Sigmoid colon (tissue), 4 donors: ENCODE data around the gene INPP5F.

Source experiments
- CTCF ChIP-seq, 4 experiments: fragments of 450-650 bp in 3 of 4; fragments of 200-600 bp in 1 of 4; IDR thresholded peaks; one replicate each; pipeline ENCODE4 v1.5.1; 2016 to 2019; ENCODE audit warnings: antibody characterized with exemption in 4 of 4, mild to moderate bottlenecking in 3 of 4, moderate library complexity in 2 of 4
- POLR2AphosphoS5 ChIP-seq, 4 donors: sonication (generic); formaldehyde crosslinking; IDR thresholded peaks; one replicate each; pipeline ENCODE4 v1.6.1; 2017; ENCODE audit warnings: antibody characterized with exemption in 4 of 4

- TF ChIP-seq CTCF (IDR thresholded peaks at IDR 0.05) (no peak), POLR2AphosphoS5 (IDR thresholded peaks at IDR 0.05) (peak in 1 of 4 donors; percentile 10)
Observed at GRCh38 chr10:119680650-119681081, 45.2 kb upstream of the INPP5F start.
